GM23248 (cell line): ENCODE data around the gene C5. TPM values are rescaled to one million over a fixed set of nuclear protein-coding genes. Genes with fewer than 3 reads are reported as not detected.
A peak's percentile ranks its signal among the peaks of the same experiment; 100 is the strongest.

Source experiments
- DNase-seq: peaks from one replicate; pipeline ENCODE4 v3.0.0-alpha.2; 2015
- H2AFZ ChIP-seq: fragments of 200-600 bp; sonication (generic); 2 replicates; pipeline ENCODE4 v1.6.1; 2016; ENCODE audit warnings: antibody characterized with exemption
- H3F3A ChIP-seq: fragments of 200-600 bp; sonication (generic); 2 replicates; pipeline ENCODE4 v1.6.1; 2016; ENCODE audit warnings: mild to moderate bottlenecking, antibody characterized with exemption, mixed run types; ENCODE audit not compliant: insufficient read depth
- H3K27ac ChIP-seq: fragments of 200-600 bp; sonication (generic); 2 replicates; pipeline ENCODE4 v1.5.1; 2016; ENCODE audit warnings: mild to moderate bottlenecking
- H3K27me3 ChIP-seq: fragments of 200-600 bp; sonication (generic); replicated peaks from 2 replicates; pipeline ENCODE4 v1.6.1; 2016; ENCODE audit warnings: mild to moderate bottlenecking; ENCODE audit not compliant: insufficient read depth
- H3K36me3 ChIP-seq: fragments of 200-600 bp; sonication (generic); 2 replicates; pipeline ENCODE4 v1.6.1; 2016; ENCODE audit warnings: low read depth, mild to moderate bottlenecking
- H3K4me1 ChIP-seq: fragments of 200-600 bp; sonication (generic); 2 replicates; pipeline ENCODE4 v1.6.1; 2016; ENCODE audit warnings: mild to moderate bottlenecking; ENCODE audit not compliant: insufficient read depth
- H3K4me2 ChIP-seq: fragments of 200-600 bp; sonication (generic); one replicate; pipeline ENCODE4 v1.6.1; 2016; ENCODE audit warnings: mild to moderate bottlenecking; ENCODE audit not compliant: unreplicated experiment
- H3K4me3 ChIP-seq: fragments of 200-600 bp; sonication (generic); 2 replicates; pipeline ENCODE4 v1.5.1; 2016; ENCODE audit warnings: mild to moderate bottlenecking
- H3K79me2 ChIP-seq: fragments of 200-600 bp; sonication (generic); 2 replicates; pipeline ENCODE4 v1.6.1; 2016; ENCODE audit warnings: mild to moderate bottlenecking; ENCODE audit not compliant: insufficient read depth
- H3K9ac ChIP-seq: fragments of 200-600 bp; sonication (generic); 2 replicates; pipeline ENCODE4 v1.6.1; 2016; ENCODE audit warnings: mild to moderate bottlenecking
- H3K9me2 ChIP-seq: fragments of 200-600 bp; sonication (generic); 2 replicates; pipeline ENCODE4 v1.6.1; 2016; ENCODE audit warnings: mixed run types, mild to moderate bottlenecking, moderate library complexity; ENCODE audit not compliant: insufficient read depth
- H3K9me3 ChIP-seq: fragments of 200-600 bp; sonication (generic); one replicate; pipeline ENCODE4 v1.6.1; 2017; ENCODE audit warnings: low read depth
- H4K20me1 ChIP-seq: fragments of 200-600 bp; sonication (generic); 2 replicates; pipeline ENCODE4 v1.6.0; 2016; ENCODE audit not compliant: insufficient read depth
- EZH2 ChIP-seq: fragments of 200-600 bp; sonication (generic); IDR thresholded peaks from 2 replicates; pipeline ENCODE4 v1.6.1; 2018; ENCODE audit warnings: antibody characterized with exemption, mild to moderate bottlenecking; ENCODE audit not compliant: insufficient read depth, poor library complexity, severe bottlenecking
- EZH2phosphoT487 ChIP-seq: fragments of 200-600 bp; sonication (generic); IDR thresholded peaks from 2 replicates; pipeline ENCODE4 v1.6.1; 2018; ENCODE audit warnings: antibody characterized with exemption, moderate library complexity, mild to moderate bottlenecking, low read depth; ENCODE audit not compliant: insufficient read depth
- WGBS, 2 experiments: methylation state at CpG; one replicate each; pipeline ENCODE4 v1.1.6; 2015 to 2017; ENCODE audit warnings: low lambda C conversion rate in 2 of 2, low coverage in 1 of 2; ENCODE audit errors: missing lambda C conversion rate in 2 of 2; 5-methylcytosine and 5-hydroxymethylcytosine counted together
- in situ Hi-C: fragments of 300-500 bp; cut with MboI; formaldehyde crosslinking; loops from 2 replicates; pipeline ENCODE4 v1.15.0; 2020
- polyA plus RNA-seq: library from polyadenylated mRNA; unstranded; fragments of >200 nt; fragmentation: Nextera tagmentation; extraction: Ambion mirVana; gene quantifications from 2 replicates; pipeline ENCODE4 v1.2.1, GENCODE V29; 2016
- total RNA-seq: library from RNA; depleted of rRNA; stranded (reverse); fragments of >200 nt; shearing (Covaris generic); gene quantifications from 2 replicates; pipeline ENCODE4 v1.2.3, GENCODE V29; 2014

C5 gene
- total and polyA plus RNA-seq, 2 experiments from 2014 or later, result 1.2 to 1.6 TPM

DNA sequence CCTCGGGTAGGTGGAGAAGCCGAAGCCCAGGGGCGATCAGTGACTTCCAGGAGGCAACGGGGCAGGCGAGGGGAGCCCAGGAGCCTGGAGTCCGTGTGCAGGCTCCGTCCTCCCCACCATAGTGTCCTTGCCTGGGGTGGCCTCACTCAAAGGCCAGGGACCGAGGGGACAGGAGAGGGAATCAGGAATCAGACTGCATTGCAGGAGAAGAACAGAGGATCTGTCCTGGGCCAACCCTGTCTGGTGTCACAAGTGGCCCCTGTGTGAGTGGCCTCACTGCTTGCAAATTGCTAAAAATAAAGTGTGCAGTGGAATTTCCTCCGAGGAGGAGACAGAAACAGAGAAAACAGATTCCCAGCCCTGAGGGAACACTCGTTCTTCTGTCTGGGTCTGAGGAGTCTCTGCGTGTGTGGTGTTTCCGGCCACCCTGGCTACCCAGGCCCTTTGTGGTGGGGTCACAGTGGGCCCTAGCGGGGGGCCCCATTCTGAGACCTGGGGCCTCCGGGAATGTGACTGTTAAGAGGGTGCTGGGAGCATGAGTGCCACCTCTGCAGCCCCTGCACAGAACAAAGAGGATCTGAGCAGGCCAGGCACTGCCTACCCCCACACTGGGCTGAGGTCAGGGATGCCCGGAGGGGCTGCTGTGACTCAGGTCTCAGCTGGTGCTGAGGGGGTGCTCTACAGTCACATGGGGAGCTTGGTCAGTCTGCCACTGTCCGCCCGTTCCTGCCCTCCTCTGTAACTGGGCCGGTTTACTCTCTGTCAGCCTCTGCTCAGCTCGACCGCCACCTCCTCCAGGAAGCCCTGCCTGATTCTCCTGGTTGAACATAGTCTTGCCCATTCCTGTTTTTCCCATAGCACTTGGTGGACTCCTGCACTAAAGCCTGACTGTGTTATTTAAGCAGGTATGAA is 130.9 kb downstream of the C5 start:
- H3K4me2 ChIP-seq, result peak overlapping the region; percentile 23
- peaks cover 3% of the 10 kb centered on the region; the same call in 1 of the 2 replicates for H3F3A ChIP-seq
- H3K9me2 ChIP-seq, result no peaks in the 10 kb centered on the region
- H3K9me3 ChIP-seq, result no peaks in the 10 kb centered on the region
- no peak for TF ChIP-seq EZH2phosphoT487
- TF ChIP-seq EZH2, result no peak
- no peaks in the 10 kb centered on the region for H3K36me3 ChIP-seq
- no peaks in the 10 kb centered on the region for H3K27me3 ChIP-seq
- peak overlapping the region; percentile 49 for H2AFZ ChIP-seq
- no peak for DNase-seq
- H3K79me2 ChIP-seq, result no peaks in the 10 kb centered on the region
- in situ Hi-C loops, result no loop called here
- no peak overlapping the region for H3K4me3 ChIP-seq
- no peaks in the 10 kb centered on the region for H4K20me1 ChIP-seq
- H3K4me1 ChIP-seq, result peaks cover 17% of the 10 kb centered on the region
- no peak overlapping the region for H3K27ac ChIP-seq
- WGBS, 2 experiments, result 57% methylated on average over 19 of the region's 20 CpGs
- H3K9ac ChIP-seq, result no peak overlapping the region

DNA sequence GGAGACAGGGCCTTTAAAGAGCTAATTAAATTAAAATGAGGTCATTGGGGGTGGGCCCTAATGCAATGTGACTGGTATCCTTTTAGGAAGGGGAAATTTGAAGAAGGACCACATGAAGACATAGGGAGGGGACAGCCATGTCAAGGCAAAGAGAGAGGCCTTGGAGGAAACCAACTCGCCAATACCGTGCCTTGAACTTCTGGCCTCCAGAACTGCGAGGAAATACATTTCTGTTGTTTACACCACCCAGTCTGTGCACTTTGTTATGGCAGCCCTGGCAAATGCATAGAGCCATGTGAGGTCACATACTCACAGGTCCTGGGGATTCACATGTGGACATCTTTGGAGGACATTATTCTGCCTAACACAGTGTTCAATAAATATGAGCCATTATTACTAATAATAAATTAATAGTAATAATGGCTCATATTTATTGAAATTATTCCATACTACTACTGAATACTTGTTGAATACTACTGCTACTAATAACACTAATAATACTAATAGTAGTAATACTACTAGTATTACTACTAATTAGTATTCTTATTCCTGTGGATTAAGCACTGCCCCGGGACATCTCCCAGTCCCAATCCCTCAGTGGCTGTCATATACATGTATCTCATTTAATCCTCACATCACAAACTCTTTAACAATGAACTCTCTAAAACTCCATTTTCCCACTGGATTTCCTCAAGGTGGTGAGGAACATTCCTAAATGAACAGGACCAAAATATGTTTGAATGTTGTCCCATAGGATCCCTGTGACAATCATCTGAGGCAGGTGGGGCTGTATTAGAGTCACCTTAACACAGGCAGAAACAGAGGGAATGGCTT is 131.9 kb downstream of the C5 start:
- no peak for TF ChIP-seq EZH2phosphoT487
- no peak for TF ChIP-seq EZH2
- Histone ChIP-seq H3K36me3 (no peaks in the 10 kb centered on the region), H3K9ac (no peak overlapping the region), H3K79me2 (no peaks in the 10 kb centered on the region), H3K4me3 (no peak overlapping the region), H4K20me1 (no peaks in the 10 kb centered on the region), H3K9me3 (no peaks in the 10 kb centered on the region), H3K4me1 (peaks cover 17% of the 10 kb centered on the region), H3F3A (peaks cover 3% of the 10 kb centered on the region; the same call in 1 of the 2 replicates), H3K27me3 (no peaks in the 10 kb centered on the region), H3K9me2 (no peaks in the 10 kb centered on the region), H3K4me2 (no peak overlapping the region), H3K27ac (no peak overlapping the region), H2AFZ (peak overlapping the region; percentile 49; the same call in 1 of the 2 replicates)
- WGBS, 2 experiments, result 96 to 98% methylated on average over 4 of the region's 4 CpGs
- in situ Hi-C loops, result no loop called here
- DNase-seq, result no peak

DNA sequence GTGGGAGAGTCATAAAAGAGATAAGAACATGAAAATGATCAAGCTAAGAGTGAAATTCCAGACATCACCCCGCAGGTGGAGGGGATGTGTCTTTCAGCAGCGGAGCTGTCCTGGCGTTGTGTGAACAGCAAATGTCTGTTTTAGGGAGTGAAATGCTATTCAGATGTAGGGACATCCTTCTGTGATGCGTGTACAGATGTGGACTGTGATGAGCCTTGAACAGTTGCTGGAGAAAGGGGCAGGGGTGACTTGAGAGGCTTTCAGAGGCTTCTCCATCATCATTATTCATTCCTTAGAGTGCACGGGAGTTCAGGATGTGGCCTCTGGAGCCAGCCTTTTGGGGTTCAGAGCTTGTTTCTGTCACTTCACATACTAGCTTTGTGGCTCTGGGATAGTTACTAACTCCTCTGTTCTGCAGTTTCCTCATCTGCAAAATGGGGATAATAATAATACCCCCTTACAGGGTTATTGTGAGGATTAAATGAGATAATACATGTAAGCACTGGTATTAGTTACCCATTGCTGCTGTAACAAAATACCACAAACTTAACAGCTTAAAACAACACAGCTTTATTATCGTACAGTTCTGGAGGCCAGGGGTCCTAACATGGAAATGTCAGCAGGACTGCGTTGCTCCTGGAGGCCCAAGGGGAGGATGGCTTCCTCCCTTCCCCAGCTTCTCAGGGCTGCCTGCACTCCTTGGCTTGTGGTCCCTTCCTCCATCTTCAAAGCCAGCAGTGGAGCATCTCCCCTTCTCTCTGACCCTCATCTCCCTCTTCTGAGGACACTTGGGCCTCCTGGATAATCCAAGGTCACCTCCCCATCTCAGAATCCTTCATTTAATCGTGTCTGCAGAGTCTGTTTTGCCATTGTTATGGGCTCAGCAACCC is 132.8 kb downstream of the C5 start:
- Histone ChIP-seq H3K27me3 (no peaks in the 10 kb centered on the region), H3K9ac (no peak overlapping the region), H3K4me3 (no peak overlapping the region), H4K20me1 (no peaks in the 10 kb centered on the region), H3K4me1 (peaks cover 17% of the 10 kb centered on the region), H3K36me3 (no peaks in the 10 kb centered on the region), H3K27ac (no peak overlapping the region), H3K9me2 (no peaks in the 10 kb centered on the region), H3F3A (peaks cover 3% of the 10 kb centered on the region; the same call in 1 of the 2 replicates), H2AFZ (no peak overlapping the region), H3K79me2 (no peaks in the 10 kb centered on the region), H3K9me3 (no peaks in the 10 kb centered on the region), H3K4me2 (no peak overlapping the region)
- no peak for DNase-seq
- 81 to 82% methylated on average over 8 of the region's 8 CpGs for WGBS, 2 experiments
- TF ChIP-seq EZH2 (no peak), EZH2phosphoT487 (no peak)
- in situ Hi-C loops, result no loop called here
